Esophagus mucosa (tissue), 1 donor: ENCODE results near the gene LRRC41. TPM values are rescaled to one million over a fixed set of nuclear protein-coding genes. Genes with fewer than 3 reads are reported as not detected.
"Not testable (repeated sequence)": the region's sequence is repeated elsewhere in the genome, so short reads cannot be mapped to it uniquely, and the experiment has no call there.

Source experiments
- ATAC-seq: fragments of 200-7000 bp; cut with Tn5 transposase; one replicate; pipeline ENCODE4 v1.9.1; 2020
- total RNA-seq: library from RNA; stranded (reverse); gene quantifications from one replicate; pipeline ENCODE4 v1.2.4, GENCODE V29; 2023
- donor health status: DM: yes; HTN: yes; CAD: no.

Gene LRRC41
- total RNA-seq, 1 donor from 2014 or later, result 42.0 TPM

DNA sequence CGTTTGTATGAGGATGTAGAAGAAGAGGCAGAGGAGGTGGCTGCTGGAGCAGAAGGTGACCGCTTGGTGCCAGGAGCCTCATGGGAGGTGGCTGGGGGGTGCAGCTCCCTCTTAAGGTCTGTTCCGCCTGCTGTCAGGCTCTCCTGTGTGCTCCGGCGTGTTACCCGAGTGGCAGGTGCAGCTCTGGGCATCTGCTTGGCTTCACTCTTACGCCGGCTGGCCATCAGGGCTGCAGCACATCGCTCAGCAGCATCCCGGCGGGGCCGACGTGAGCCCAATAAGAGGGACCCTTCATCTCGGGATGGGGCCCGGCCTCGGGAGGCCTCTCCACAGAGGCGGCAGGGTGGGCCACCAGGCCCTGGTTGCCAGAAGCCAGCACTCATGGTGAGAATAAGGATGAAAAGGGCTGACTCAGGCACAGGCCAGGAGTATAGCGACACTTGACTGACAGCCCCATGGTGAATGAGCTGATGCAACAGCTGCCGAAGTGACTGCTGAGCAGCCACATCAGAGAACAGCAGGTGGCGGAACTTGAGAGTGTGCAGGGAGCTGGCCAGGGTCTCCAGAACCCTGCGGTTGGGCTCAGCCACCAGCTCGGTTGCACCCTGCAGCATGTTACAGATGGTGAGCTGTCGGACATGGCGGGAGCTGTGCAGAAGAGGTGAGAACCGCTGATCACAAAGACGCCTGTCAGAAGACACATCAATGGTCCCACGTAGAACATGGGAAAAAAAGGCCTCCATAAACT, 17.5 kb downstream of the LRRC41 start:
- peak; percentile 10 for ATAC-seq

DNA sequence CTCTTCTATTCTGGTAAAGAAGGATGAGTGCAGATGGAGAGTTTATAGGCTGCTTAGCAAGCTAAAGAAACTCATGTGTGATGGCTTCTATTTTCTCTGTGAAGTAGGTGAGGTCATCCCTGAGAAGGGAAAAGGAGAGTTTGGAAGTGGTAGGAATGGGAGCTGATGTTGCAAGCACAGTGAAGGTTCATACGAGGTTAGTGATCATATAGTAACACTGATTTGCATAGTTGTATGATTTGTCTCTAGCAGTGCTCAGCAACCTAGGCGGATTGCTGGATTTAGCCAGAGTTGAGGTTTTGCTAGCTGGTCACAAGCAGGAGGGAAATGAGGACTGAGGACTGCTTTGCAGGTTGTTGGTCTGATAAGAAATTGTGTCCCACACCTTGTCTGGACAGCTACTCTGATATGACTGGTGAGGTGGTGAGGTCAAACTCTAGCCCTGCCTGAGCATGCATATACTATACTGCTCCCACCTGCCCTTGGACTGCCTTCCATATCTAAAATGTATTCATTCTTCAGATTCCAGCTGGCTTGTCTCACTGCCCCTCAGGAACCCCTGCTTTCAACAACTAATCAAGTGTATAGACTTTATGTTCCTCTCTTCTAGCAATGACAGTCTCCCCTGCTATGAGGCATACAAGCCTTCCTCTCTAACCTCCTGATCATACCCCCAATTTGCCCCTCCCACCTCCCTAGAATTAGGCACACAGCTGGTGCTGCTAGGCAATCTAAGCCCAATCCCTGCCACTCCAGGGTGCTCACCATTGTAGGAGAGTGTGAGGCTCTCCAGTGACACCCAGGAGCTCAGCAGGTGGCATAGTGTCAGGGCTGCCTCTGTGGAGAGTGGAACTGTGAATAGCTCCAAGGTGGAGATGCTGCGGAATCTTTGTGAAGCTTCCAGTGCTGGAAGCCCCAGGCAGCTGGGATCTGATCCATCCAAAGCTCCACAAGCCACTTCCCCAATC, 18.5 kb downstream of the LRRC41 start:
- no peak for ATAC-seq

DNA sequence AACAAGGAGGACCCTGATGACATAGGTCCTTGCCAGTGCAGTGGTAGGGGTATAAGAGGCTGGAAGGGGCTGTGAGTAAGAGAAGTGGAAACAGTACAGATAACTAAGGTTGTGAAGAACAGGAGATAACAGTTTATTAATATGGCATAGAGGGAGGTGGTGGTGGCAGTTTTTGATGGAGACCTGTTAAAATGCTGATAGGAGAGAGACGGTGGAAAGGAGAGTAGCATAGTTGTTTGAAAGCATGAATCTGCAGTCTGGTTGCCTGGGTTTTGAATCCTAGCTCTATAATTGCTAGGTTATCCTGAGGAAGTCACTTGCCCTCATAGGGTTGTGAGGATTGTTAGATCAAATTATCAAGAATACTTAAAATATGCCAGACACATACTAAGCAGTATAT, 19.4 kb downstream of the LRRC41 start:
- no peak for ATAC-seq

DNA sequence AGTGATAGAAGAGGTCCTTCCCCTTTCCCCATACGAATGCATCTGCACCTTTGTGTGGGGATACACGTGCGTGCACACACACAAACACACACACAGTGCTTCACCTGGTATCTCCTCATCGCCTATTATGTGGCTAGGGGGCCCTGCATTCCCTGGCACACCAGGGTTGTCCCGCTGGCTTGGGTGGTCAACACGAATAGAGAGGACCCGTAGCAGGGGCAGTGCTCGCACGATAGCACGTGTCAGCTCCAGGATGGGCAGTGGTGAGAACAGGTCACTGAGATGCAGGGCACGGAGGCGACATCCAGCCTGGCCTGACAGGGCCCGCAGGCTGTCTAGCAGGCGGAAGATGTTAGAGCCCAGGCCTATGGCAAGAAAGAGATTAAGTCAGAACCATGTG, 22.4 kb downstream of the LRRC41 start:
- ATAC-seq, result no peak

DNA sequence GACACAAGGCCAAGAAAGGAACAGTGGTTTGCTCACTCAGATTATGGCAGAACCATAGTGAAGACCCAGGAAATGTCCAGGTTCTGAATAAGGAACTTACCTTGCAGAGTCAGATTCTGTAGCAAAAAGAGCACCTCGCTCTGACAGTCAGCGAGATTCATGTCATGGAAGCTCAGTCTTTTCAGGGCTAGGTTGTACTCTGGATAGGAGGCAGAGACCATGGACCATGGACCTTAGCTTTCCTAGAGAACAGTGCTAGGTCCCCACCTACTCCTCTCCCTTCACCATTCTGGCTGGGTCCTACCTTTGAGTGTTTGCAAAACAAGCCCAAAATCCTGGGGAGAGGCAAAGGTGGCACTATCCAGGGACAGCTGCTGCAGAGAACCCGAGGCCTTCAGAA, 23.3 kb downstream of the LRRC41 start:
- ATAC-seq, result no peak

DNA sequence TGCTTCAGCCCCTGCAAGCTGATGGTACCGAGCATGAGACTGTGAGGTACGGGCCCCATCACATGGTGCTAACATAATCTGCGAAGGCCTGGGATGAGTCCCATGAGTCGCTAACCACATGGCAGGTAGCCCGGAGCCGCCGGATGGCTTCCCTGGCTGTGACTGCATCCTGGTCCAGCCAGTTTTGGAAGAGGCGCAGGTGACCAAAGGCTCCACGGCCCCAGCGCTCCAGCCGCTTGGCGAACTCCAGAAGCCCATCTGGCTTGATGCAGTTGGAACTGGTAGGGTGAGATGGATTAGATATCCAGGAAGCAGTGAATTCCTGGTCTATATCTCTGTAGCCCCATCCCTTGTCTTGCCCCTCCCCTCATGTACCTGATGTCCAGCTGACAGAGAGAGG, 24.6 kb downstream of the LRRC41 start:
- peak; percentile 34 for ATAC-seq

DNA sequence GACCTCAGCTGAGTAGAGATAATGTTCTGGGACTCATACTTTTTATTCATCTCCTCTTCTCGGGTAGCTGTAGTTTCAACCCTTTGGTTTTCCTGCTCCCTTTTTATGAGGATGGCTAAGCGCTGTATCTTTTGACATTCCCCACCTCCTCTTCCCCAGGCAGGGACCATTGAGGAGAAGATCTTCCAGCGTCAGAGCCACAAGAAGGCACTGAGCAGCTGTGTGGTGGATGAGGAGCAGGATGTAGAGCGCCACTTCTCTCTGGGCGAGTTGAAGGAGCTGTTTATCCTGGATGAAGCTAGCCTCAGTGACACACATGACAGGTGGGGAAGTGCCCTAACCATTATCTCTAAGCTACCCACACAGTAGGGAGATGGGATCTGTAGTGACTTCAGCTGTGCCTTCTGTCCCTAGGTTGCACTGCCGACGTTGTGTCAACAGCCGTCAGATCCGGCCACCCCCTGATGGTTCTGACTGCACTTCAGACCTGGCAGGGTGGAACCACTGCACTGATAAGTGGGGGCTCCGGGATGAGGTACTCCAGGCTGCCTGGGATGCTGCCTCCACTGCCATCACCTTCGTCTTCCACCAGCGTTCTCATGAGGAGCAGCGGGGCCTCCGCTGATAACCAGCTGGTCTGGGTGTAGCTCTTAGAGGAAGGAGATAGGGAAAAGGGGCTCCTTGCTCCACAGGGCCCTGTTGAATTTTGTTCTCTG, 25.6 kb downstream of the LRRC41 start:
- no peak for ATAC-seq

DNA sequence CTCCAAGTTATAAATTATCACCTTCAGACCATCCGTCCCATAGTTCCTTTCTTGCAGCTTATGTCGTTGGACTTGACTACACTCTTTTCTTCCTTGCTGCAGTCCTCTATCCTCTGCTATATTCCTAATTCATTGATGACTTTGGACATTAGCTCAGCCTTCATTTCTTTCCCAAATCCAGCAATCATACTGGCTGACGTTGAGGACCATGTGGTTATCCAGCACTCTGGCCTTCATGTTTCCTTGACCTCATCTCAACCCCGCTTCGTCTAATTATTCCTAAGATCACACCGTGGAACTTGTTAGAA, 28.4 kb downstream of the LRRC41 start:
- no peak for ATAC-seq

DNA sequence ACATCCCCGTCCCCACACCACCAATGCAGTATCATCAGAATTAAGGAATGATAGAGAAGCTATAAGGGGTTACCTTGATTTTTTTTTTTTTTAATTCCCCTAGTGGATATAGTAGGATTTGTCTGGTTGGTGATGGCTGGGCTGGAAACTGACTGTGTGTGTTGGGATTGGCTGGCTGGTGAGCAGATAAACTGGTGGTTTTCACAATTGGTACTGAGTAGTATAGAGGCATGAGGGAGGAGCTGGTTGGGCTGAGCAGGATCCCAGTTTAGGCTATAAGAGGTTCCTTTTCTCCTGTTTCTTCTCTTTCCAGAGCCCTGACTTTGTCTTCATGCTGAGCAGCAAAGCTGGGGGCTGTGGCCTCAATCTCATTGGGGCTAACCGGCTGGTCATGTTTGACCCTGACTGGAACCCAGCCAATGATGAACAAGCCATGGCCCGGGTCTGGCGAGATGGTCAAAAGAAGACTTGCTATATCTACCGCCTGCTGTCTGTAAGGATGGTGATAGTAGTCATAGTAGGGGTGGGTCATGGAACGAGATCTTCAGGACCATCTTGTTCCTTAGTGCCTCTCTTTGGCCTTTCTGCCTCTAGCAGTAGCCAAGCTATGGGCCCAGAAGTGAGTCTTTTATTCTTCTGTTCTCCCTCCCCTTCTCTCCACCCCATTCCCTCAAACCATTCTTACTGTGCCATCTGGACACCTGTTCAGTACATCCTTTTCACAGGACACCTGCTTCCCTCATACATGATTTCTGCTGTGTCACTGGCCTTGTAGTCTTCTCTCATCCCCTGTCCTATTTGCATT, 29.0 kb downstream of the LRRC41 start:
- ATAC-seq, result peak; percentile 20

DNA sequence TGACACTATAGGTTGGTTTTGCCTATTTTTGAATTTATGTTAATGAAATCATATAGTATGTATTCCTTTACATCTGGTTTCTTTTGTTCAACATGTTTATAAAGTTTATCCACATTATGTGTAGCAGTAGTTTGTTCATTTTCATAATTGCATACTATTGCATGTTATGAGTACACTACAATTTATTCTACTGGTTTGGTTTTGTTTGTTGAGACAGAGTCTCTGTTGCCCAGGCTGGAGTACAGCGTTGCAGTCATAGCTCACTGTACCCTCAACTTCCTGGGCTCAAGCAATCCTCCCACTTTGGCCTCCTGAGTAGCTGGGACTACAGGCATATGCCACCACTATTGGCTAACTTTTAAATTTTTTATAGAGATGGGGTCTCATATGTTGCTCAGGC, 34.8 kb downstream of the LRRC41 start:
- no peak for ATAC-seq

DNA sequence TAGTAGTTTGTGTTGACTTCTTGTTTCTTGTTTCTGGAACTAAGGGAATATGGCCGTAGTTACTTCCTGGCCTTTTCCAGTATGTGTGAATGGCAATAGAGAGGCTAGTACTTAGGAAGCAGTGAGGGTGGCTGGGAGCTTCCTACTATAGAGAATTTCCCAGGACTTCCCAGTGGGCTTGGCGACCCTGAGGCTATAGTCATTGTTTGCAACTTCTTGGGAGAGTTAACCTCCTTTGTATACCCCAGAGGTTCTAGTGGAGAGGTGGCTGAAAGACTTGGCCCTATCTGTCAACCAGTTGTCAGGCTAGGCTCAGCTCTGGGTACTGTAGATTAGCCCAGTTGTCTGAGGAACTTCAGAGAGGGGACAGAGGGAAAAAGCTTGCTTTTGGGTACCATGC, 40.3 kb downstream of the LRRC41 start:
- no peak for ATAC-seq

DNA sequence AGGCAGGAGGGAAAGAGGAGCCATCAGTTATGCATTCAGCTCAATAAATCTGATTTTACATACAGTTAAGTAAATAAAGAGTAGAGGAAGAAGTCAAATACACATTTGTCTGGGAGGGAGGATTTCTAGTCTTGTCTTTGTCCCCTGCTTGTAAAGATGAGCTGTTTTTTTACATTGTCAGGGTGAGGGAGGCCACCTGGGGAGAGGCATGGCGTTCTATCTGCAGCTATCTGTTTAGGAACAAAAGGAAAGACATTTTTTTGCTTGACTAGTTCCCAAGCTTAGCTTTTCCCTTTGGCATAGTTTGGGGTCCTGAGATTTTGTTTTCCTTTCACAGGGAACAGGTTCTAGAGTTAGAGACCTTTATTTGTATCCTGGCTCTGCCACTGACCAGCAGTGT, 40.9 kb downstream of the LRRC41 start:
- ATAC-seq, result no peak

DNA sequence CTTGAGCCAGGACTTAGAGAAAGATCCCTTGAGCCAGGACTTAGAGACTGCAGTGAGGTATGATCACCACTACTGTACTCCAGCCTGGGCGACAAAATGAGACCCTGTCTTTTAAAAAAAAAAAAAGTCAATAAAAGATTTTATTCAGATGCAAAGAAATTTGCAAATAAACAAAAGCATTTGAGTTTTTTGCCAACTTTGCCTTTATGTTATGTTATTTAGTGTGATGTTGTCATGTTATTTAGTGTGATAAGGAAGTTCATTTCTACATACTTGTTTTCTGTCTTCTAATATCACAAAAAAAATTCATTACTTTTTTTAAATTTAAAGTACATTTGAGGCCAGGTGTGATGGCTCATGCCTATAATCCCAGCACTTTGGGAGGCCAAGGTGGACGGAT, 46.9 kb downstream of the LRRC41 start:
- ATAC-seq, result no peak

DNA sequence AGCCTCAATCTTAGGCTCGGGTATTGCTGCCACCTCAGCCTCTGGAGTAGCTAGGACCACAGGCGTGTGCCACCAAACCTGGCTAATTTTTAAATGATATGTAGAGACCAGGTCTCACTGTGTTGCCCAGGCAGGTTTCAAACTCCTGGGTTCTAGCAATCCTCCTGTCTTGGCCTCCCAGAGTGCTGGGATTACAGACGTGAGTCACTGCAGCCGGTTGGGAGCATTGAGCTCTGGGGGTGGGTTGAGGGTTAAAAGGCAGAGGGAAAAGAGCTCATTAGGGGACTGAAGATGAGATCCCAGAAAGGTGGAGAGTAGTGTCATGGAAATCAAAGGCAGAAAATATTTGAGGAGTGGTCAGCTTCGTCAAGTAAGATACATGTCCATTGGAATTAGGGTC, 48.7 kb downstream of the LRRC41 start:
- ATAC-seq, result no peak

DNA sequence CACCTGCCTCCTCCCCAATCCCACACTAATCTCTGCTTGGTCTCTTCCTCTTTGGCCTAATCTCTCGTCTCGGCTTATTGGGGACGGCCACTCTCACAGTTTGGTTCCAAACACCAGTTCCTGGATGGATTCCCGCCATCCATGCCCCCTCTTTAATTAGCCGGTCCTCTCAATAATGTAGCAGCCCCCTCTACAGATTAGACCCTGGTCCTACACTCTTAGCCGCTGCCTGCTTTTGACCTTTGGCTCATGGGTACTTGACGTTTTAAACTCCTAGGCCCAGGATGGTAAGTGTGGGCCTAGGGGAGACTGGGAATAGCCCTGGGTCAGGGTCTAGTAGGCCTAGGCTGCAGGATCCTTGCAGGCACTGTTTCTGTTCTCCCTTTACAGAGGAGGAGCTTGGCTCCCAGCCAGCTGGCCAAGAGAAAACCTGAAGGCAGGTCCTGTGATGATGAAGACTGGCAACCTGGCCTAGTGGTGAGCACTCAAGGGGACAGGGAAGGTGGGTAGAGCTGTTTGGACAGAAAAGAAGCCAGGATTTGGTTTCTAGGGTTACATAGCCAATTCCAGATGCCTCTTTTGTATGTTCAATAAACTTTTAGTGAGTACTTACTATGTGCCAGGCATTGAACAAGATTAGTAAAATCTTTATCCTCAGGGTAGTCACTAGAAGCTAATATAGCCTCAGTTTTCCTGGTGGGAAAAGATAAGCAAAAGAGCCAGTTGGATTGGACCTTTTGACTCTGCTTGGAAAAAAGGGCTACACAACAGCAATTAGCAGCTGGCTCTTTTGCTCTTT, 55.1 kb downstream of the LRRC41 start:
- ATAC-seq, result no peak

DNA sequence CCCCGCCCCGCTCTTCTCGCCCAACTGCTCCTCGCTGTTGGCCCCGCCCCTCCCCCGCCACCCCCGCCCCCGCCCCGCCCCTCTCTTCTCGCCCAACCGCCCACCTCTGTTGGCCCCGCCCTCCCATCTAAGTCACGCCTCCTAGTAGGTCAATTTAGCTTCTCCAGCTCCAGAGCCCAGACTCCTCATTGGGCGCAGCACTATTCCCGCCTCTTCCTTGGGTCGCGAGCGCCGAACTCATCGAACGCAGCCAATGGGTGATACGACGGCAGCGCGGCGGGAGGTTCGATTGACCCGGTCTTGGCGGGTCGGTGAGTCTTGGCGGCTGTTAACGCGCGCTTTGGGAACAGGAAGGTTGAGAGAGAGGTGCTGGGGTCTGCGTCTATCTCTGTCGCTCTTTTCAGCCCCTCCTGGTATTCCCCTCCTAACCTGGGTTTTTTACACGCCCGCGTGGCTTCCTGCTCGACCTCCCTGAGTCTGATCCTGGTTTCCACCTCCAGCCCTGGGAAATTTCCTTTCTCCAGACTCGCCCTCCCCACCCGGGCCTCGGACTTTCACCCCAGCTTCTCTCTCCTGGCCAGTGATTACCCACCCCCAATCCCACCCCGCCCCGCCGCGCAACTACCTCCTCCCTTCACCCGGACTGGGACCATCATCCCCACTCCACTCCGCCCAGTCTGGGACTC, 55.8 kb downstream of the LRRC41 start, which contains the start of gene RAD54L:
Gene RAD54L (plus strand): TSS at position 328 of the 686 bp plus-strand sequence. CDS start 643 bp downstream, outside the sequence.
- ATAC-seq, result peak; percentile 98

DNA sequence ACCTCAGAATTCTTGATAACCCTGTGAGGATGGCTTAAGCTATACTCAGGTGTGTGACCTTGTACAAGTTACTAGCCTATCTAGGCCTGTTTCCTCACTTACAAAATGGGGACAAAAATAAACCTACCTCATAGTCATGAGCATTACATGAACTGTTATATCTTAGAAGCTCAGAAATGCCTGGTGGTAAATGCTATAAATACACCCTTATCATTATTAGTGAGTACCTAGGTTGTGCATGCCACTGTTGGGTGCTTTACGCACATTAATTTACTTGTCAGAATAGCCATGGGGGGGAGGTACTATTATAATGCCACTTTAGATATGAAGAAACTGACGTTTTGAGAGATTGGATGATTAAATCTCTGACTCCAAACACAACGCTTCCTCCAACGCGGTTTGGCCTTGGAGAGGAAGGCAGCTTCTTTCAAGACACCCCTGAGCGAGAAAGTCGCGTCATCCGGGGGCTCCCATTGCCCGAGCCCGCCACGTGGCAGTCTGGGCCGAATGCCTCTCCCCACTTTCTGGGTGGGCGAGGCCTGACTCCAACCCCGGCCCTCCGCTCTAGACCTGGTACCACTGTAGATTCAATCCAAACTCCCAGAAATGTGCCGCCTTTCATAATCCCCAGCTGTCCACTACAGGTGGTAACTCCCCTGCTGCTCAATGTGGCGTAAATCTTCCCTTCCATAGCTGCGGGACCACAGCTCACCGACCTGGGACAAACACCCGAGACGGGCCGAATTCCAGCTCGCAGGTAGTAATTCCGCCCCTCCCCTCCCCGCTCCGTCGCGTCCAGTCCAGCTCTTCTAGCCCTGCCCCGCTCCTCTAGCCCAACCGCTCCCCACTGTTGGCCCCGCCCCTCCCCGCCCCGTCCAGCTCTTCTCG, 56.6 kb downstream of the LRRC41 start:
- peak; percentile 24 for ATAC-seq

DNA sequence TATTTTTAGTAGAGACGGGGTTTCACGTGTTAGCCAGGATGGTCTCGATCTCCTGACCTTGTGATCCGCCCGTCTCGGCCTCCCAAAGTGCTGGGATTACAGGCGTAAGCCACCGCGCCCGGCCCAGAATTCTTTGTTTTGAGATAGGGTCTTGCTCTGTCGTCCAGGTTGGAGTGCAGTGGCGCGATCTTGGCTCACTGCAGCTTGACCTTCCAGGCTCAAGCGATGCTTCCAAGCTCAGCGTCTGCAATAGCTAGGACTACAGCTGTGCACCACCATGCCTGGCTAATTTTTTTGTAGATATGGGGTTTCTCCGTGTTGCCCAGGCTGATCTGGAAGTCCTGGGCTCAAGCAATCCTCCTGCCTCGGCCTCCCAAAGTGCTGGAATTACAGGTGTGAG, 57.3 kb downstream of the LRRC41 start:
- not testable (repeated sequence) for ATAC-seq

DNA sequence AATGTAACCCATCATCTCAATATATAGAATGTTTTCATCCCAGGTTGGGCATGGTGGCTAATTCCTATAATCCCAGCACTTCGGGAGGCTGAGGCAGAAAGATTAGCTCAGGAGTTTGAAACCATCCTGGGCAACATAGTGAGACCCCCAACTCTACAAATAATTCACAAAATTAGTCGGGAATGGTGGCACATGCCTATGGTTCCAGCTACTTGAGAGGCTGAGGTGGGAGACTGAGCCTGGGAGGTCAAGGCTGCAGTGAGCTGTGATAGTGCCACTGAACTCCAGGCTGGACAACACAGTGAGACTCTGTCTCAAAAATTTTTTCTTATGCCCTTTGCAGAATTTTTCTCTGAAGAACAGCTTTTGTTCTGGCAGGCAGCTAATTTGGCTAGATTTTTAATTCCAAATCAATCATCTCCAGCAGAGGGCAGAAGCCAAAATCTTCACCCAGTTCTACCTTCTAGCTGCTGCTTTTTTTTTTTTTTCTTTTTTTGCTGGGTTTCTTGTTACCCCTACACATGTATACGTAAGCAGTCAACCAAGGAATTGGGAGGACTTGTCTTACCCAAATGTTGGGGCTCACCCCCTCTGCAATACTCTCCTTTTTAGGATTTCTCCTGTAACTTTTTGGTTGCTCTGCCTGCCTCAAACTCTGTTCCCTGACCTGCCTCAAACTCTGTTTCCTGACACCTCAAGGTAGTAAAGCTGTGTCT, 58.6 kb downstream of the LRRC41 start:
- no peak for ATAC-seq
